Embryonic facial prominence (tissue), 1 donor: Measurements from ENCODE around the gene ARL8B.
A peak's percentile ranks its signal among the peaks of the same experiment; 100 is the strongest.

Source experiments
- DNase-seq: peaks from one replicate; pipeline ENCODE4 v3.0.0-alpha.2; 2016; ENCODE audit errors: extremely low spot score

Gene ARL8B

GRCh38 chr3:5205165-5205941 lies 83.3 kb downstream of the ARL8B start:
- DNase-seq, result no peak

- no peak for DNase-seq
Observed at GRCh38 chr3:5210926-5211325, 88.8 kb downstream of the ARL8B start.

GRCh38 chr3:5212628-5213573 lies 90.8 kb downstream of the ARL8B start:
- DNase-seq, result no peak

GRCh38 chr3:5213574-5213966 lies 91.5 kb downstream of the ARL8B start:
- DNase-seq, result no peak

GRCh38 chr3:5214352-5214751 lies 92.3 kb downstream of the ARL8B start:
- no peak for DNase-seq

GRCh38 chr3:5217824-5218595 lies 95.9 kb downstream of the ARL8B start:
- no peak for DNase-seq

GRCh38 chr3:5218815-5219214 lies 96.7 kb downstream of the ARL8B start:
- no peak for DNase-seq

GRCh38 chr3:5219216-5219615 lies 97.1 kb downstream of the ARL8B start:
- no peak for DNase-seq

- no peak for DNase-seq
Observed at GRCh38 chr3:5220193-5220592, 98.1 kb downstream of the ARL8B start.

GRCh38 chr3:5220667-5221431 lies 98.8 kb downstream of the ARL8B start:
- no peak for DNase-seq

- no peak for DNase-seq
Observed at GRCh38 chr3:5221701-5222100, 99.6 kb downstream of the ARL8B start.

- DNase-seq, result no peak
Observed at GRCh38 chr3:5222283-5223005, 100.4 kb downstream of the ARL8B start.

- DNase-seq, result peak; percentile 35
Observed at GRCh38 chr3:5226783-5227182, 104.7 kb downstream of the ARL8B start.

- DNase-seq, result no peak
Observed at GRCh38 chr3:5227812-5228211, 105.7 kb downstream of the ARL8B start.

GRCh38 chr3:5229414-5229813 lies 107.3 kb downstream of the ARL8B start:
- no peak for DNase-seq
